WTC11 (cell line): ENCODE measurements around the gene DECR2. TPM values are rescaled to one million over a fixed set of nuclear protein-coding genes. Genes with fewer than 3 reads are reported as not detected.
A peak's percentile ranks its signal among the peaks of the same experiment; 100 is the strongest.
"Not testable (repeated sequence)": the region's sequence is repeated elsewhere in the genome, so short reads cannot be mapped to it uniquely, and the experiment has no call there.

Source experiments
- ATAC-seq: fragments of 200-7000 bp; cut with Tn5 transposase; 2 replicates; pipeline ENCODE4 v1.10.0; 2021; ENCODE audit warnings: mild to moderate bottlenecking, moderate library complexity
- CTCF ChIA-PET: fragments of 300-600 bp; sonication (Branson Sonifier 250); formaldehyde crosslinking; loops from one replicate; lab custom pipeline; 2021; ENCODE audit warnings: antibody characterized with exemption; lab: Charles Lee
- POLR2A ChIA-PET: fragments of 350-600 bp; sonication (Branson Sonifier 250); formaldehyde crosslinking; loops from one replicate; lab custom pipeline; 2021; ENCODE audit warnings: antibody characterized with exemption; lab: Charles Lee
- DNase-seq: peaks from one replicate; pipeline ENCODE4 v3.0.0; 2021; ENCODE audit warnings: low spot score
- H3K27ac Mint-ChIP-seq: 2 replicates; pipeline ENCODE4 v1.8.0; 2021; ENCODE audit warnings: mixed read lengths
- H3K27me3 Mint-ChIP-seq: 2 replicates; pipeline ENCODE4 v1.8.0; 2021; ENCODE audit warnings: low read depth, mild to moderate bottlenecking, moderate library complexity, mixed read lengths
- H3K36me3 Mint-ChIP-seq: 2 replicates; pipeline ENCODE4 v1.8.0; 2021; ENCODE audit warnings: mixed read lengths
- H3K4me1 Mint-ChIP-seq: 2 replicates; pipeline ENCODE4 v1.8.0; 2022; ENCODE audit warnings: mixed read lengths
- H3K4me3 Mint-ChIP-seq: 2 replicates; pipeline ENCODE4 v1.8.0; 2021; ENCODE audit warnings: mild to moderate bottlenecking, moderate library complexity, mixed read lengths
- H3K9me3 Mint-ChIP-seq: 2 replicates; pipeline ENCODE4 v1.8.0; 2021; ENCODE audit warnings: mixed read lengths
- EMX1 ChIP-seq: fragments of 250-450 bp; sonication (Bioruptor Pico); IDR thresholded peaks from 2 replicates; pipeline ENCODE4 v1.8.0; 2021; ENCODE audit warnings: mild to moderate bottlenecking
- FOXJ3 ChIP-seq: sonication (generic); formaldehyde crosslinking; IDR thresholded peaks from 2 replicates; pipeline ENCODE4 v1.9.0; 2021; ENCODE audit warnings: missing genetic modification reagents, mild to moderate bottlenecking, borderline replicate concordance
- FOXP1 ChIP-seq: sonication (generic); formaldehyde crosslinking; IDR thresholded peaks from 2 replicates; pipeline ENCODE4 v1.8.0; 2022; ENCODE audit warnings: missing genetic modification reagents, mild to moderate bottlenecking, moderate library complexity, borderline replicate concordance
- ZNF317 ChIP-seq: sonication (generic); formaldehyde crosslinking; IDR thresholded peaks from 2 replicates; pipeline ENCODE4 v1.8.1; 2023; ENCODE audit warnings: low read depth, mild to moderate bottlenecking, moderate library complexity, missing genetic modification reagents, borderline replicate concordance
- total RNA-seq: library from RNA; stranded (reverse); gene quantifications from 3 replicates; pipeline ENCODE4 v1.2.3, GENCODE V29; 2021
- TF ChIP-seq, protein P1 (sequence below): sonication (generic); formaldehyde crosslinking; IDR thresholded peaks from 2 replicates; pipeline ENCODE4 v1.8.1; 2022; ENCODE audit warnings: mild to moderate bottlenecking, moderate library complexity, missing genetic modification reagents
- TF ChIP-seq, protein P2 (sequence below): fragments of 200-600 bp; IDR thresholded peaks from 2 replicates; pipeline ENCODE4 v1.8.0; 2022; ENCODE audit warnings: antibody characterized with exemption
- TF ChIP-seq, protein P3 (sequence below): sonication (generic); formaldehyde crosslinking; IDR thresholded peaks from 2 replicates; pipeline ENCODE4 v1.8.1; 2022; ENCODE audit warnings: mild to moderate bottlenecking, missing genetic modification reagents, moderate library complexity, borderline replicate concordance
- TF ChIP-seq, protein P4 (sequence below): fragments of 250-450 bp; sonication (Bioruptor Pico); IDR thresholded peaks from 2 replicates; pipeline ENCODE4 v1.9.0; 2021; ENCODE audit warnings: mild to moderate bottlenecking

Gene DECR2
- total RNA-seq, 1 experiment from 2014 or later = 43.6 TPM

DNA sequence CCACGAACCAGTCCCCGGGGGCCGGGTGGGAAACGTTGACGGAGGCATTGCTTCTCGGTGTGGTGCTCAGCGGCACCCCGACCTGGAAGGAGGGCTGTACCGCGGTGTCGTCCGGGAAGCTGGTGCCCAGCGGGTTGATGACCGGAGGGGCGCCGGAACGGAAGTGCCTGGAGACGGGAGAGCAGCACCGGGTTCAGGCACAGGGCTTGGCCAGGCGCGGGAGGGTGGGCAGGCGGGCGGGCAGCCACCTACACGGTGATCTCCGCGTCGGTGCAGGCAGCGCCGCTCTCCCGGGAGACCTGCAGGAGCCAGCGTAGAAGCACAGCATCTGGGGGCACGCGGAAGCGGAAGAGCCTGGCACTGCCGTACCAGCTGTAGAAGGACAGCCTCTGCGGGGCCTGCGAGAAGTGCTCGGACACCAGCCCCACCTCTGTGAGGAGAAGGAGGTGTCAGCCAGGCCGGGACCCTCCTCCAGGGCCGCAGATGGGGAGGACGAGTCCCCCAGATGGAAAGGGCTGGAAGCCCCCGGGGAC, 24.2 kb upstream of the DECR2 start:
- ChIA-PET CTCF (no interaction called here), POLR2A (no interaction called here)
- Mint-ChIP-seq H3K4me3 (no peak overlapping the region), H3K36me3 (peaks cover 8% of the 10 kb centered on the region), H3K27ac (no peak overlapping the region), H3K9me3 (no peaks in the 10 kb centered on the region), H3K4me1 (peaks cover 15% of the 10 kb centered on the region), H3K27me3 (no peaks in the 10 kb centered on the region)
- ATAC-seq (no peak), DNase-seq (no peak)
- TF ChIP-seq EMX1 = no peak
- TF ChIP-seq, protein P1, sequence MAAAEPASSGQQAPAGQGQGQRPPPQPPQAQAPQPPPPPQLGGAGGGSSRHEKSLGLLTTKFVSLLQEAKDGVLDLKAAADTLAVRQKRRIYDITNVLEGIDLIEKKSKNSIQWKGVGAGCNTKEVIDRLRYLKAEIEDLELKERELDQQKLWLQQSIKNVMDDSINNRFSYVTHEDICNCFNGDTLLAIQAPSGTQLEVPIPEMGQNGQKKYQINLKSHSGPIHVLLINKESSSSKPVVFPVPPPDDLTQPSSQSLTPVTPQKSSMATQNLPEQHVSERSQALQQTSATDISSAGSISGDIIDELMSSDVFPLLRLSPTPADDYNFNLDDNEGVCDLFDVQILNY (CRISPR knock-in tag) = no peak
- TF ChIP-seq, protein P2, sequence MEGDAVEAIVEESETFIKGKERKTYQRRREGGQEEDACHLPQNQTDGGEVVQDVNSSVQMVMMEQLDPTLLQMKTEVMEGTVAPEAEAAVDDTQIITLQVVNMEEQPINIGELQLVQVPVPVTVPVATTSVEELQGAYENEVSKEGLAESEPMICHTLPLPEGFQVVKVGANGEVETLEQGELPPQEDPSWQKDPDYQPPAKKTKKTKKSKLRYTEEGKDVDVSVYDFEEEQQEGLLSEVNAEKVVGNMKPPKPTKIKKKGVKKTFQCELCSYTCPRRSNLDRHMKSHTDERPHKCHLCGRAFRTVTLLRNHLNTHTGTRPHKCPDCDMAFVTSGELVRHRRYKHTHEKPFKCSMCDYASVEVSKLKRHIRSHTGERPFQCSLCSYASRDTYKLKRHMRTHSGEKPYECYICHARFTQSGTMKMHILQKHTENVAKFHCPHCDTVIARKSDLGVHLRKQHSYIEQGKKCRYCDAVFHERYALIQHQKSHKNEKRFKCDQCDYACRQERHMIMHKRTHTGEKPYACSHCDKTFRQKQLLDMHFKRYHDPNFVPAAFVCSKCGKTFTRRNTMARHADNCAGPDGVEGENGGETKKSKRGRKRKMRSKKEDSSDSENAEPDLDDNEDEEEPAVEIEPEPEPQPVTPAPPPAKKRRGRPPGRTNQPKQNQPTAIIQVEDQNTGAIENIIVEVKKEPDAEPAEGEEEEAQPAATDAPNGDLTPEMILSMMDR = no peak
- no peak for TF ChIP-seq FOXJ3 (CRISPR knock-in tag)
- no peak for TF ChIP-seq ZNF317 (CRISPR knock-in tag)
- TF ChIP-seq, protein P3, sequence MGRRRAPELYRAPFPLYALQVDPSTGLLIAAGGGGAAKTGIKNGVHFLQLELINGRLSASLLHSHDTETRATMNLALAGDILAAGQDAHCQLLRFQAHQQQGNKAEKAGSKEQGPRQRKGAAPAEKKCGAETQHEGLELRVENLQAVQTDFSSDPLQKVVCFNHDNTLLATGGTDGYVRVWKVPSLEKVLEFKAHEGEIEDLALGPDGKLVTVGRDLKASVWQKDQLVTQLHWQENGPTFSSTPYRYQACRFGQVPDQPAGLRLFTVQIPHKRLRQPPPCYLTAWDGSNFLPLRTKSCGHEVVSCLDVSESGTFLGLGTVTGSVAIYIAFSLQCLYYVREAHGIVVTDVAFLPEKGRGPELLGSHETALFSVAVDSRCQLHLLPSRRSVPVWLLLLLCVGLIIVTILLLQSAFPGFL (CRISPR knock-in tag) = no peak

DNA sequence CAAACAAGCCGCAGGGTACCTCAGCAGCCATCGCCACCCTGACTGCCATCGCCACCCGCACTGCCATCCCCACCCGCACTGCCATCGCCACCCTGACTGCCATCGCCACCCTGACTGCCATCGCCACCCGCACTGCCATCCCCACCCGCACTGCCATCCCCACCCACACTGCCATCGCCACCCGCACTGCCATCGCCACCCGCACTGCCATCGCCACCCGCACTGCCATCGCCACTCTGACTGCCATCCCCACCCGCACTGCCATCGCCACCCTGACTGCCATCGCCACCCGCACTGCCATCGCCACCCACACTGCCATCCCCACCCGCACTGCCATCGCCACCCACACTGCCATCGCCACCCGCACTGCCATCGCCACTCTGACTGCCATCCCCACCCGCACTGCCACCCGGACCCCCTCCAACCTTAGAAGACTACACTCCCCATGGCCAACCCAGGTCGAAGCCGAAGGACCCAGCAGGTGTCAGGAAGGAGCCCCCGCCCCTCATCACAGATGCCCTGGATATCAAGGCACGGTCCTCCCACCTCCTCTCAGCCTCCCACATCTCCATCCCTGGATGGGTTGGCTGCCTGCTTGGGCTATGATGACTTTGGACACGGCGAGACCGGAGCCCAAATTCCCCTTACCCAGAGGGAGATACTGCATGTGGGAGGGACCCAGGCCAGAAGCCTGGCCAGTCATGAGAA, 23.4 kb upstream of the DECR2 start:
- not testable (repeated sequence) for DNase-seq, H3K27ac Mint-ChIP-seq, H3K27me3 Mint-ChIP-seq, H3K4me3 Mint-ChIP-seq, H3K9me3 Mint-ChIP-seq, H3K36me3 Mint-ChIP-seq, ATAC-seq
- CTCF ChIA-PET = interaction anchor here (1.3 to 2.6 kb wide), 3 partner anchors 16 to 117 kb away, joined by 3 to 15 read pairs (median 13); no protein-coding TSS in a partner anchor
- POLR2A ChIA-PET = interaction anchor here (0.6 to 0.9 kb wide), 2 partner anchors 8 to 23 kb away, joined by 3 read pairs; partner anchors contain the start of genes DECR2 and MRPL28
- peaks cover 16% of the 10 kb centered on the region for H3K4me1 Mint-ChIP-seq

- no peak overlapping the region for H3K27ac Mint-ChIP-seq
- peak overlapping the region; percentile 79 for H3K4me3 Mint-ChIP-seq
- CTCF ChIA-PET = interaction anchor here (0.6 to 2.6 kb wide), 9 partner anchors 15 to 313 kb away, joined by 3 to 15 read pairs (median 4); partner anchors contain the start of gene AXIN1
- H3K36me3 Mint-ChIP-seq = peaks cover 4% of the 10 kb centered on the region
- POLR2A ChIA-PET = interaction anchor here (0.6 to 0.9 kb wide), 2 partner anchors 8 to 23 kb away, joined by 3 read pairs; partner anchors contain the start of genes DECR2 and MRPL28
- TF ChIP-seq, protein P4, sequence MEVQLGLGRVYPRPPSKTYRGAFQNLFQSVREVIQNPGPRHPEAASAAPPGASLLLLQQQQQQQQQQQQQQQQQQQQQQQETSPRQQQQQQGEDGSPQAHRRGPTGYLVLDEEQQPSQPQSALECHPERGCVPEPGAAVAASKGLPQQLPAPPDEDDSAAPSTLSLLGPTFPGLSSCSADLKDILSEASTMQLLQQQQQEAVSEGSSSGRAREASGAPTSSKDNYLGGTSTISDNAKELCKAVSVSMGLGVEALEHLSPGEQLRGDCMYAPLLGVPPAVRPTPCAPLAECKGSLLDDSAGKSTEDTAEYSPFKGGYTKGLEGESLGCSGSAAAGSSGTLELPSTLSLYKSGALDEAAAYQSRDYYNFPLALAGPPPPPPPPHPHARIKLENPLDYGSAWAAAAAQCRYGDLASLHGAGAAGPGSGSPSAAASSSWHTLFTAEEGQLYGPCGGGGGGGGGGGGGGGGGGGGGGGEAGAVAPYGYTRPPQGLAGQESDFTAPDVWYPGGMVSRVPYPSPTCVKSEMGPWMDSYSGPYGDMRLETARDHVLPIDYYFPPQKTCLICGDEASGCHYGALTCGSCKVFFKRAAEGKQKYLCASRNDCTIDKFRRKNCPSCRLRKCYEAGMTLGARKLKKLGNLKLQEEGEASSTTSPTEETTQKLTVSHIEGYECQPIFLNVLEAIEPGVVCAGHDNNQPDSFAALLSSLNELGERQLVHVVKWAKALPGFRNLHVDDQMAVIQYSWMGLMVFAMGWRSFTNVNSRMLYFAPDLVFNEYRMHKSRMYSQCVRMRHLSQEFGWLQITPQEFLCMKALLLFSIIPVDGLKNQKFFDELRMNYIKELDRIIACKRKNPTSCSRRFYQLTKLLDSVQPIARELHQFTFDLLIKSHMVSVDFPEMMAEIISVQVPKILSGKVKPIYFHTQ (CRISPR knock-in tag) = no peak
- peak; percentile 69; the same call in 1 of the 2 replicates for TF ChIP-seq FOXP1 (CRISPR knock-in tag)
- no peaks in the 10 kb centered on the region for H3K27me3 Mint-ChIP-seq
- DNase-seq (no peak), ATAC-seq (no peak)
- peaks cover 22% of the 10 kb centered on the region for H3K4me1 Mint-ChIP-seq
- H3K9me3 Mint-ChIP-seq = no peaks in the 10 kb centered on the region
These were observed 22.9 kb upstream of the DECR2 start for GRCh38 chr16:378821-379182.
